Stimulated activated CD4-positive, alpha-beta T cell treated with anti-CD3 and anti-CD28 coated beads, Interleukin-1b, Interleukin-23, amount 100 ng/mL, for 1 hour (primary cell): ENCODE data around the gene GULP1.

Experiments
- DNase-seq, 2 donors: peaks; one replicate each; pipeline ENCODE4 v3.0.0-alpha.2; 2020; ENCODE audit warnings: low read depth in 2 of 2

Gene GULP1

GRCh38 chr2:188473306-188473705 is 181.6 kb downstream of the GULP1 start:
- DNase-seq: no peak

GRCh38 chr2:188474316-188474715 is 182.6 kb downstream of the GULP1 start:
- DNase-seq: no peak

- DNase-seq: no peak
Measured at GRCh38 chr2:188475945-188476344, 184.3 kb downstream of the GULP1 start.

GRCh38 chr2:188477564-188478103 is 186.0 kb downstream of the GULP1 start:
- no peak for DNase-seq

- DNase-seq: no peak
Measured at GRCh38 chr2:188478724-188479123, 187.1 kb downstream of the GULP1 start.

GRCh38 chr2:188481474-188481873 is 189.8 kb downstream of the GULP1 start:
- DNase-seq: no peak

GRCh38 chr2:188485496-188485895 is 193.8 kb downstream of the GULP1 start:
- no peak for DNase-seq

- DNase-seq: no peak
Measured at GRCh38 chr2:188492751-188493150, 201.1 kb downstream of the GULP1 start.

- no peak for DNase-seq
Measured at GRCh38 chr2:188494906-188495305, 203.2 kb downstream of the GULP1 start.

- DNase-seq: no peak
Measured at GRCh38 chr2:188495969-188496431, 204.3 kb downstream of the GULP1 start.

GRCh38 chr2:188497726-188498125 is 206.1 kb downstream of the GULP1 start:
- no peak for DNase-seq

- DNase-seq: no peak
Measured at GRCh38 chr2:188503975-188504374, 212.3 kb downstream of the GULP1 start.

GRCh38 chr2:188506843-188507242 is 215.2 kb downstream of the GULP1 start:
- no peak for DNase-seq

GRCh38 chr2:188511346-188511745 is 219.7 kb downstream of the GULP1 start:
- DNase-seq: no peak

- no peak for DNase-seq
Measured at GRCh38 chr2:188512456-188512855, 220.8 kb downstream of the GULP1 start.

- no peak for DNase-seq
Measured at GRCh38 chr2:188515918-188516317, 224.2 kb downstream of the GULP1 start.

GRCh38 chr2:188517549-188518215 is 226.0 kb downstream of the GULP1 start:
- DNase-seq: no peak

GRCh38 chr2:188518381-188518780 is 226.7 kb downstream of the GULP1 start:
- DNase-seq: no peak

GRCh38 chr2:188519136-188519535 is 227.5 kb downstream of the GULP1 start:
- no peak for DNase-seq

- DNase-seq: no peak
Measured at GRCh38 chr2:188522517-188522916, 230.8 kb downstream of the GULP1 start.

- no peak for DNase-seq
Measured at GRCh38 chr2:188523919-188524318, 232.2 kb downstream of the GULP1 start.

GRCh38 chr2:188524519-188525113 is 232.9 kb downstream of the GULP1 start:
- no peak for DNase-seq

GRCh38 chr2:188526701-188527100 is 235.0 kb downstream of the GULP1 start:
- DNase-seq: no peak
